H1 (cell line): Measurements from ENCODE around the gene USF1. TPM values are rescaled to one million over a fixed set of nuclear protein-coding genes. Genes with fewer than 3 reads are reported as not detected.

ENCODE experiments used
- BACH1 ChIP-seq: IDR thresholded peaks from 2 replicates; pipeline ENCODE4 v1.6.1; 2012; ENCODE audit warnings: low read length, improper control_type of control experiment
- BRCA1 ChIP-seq: IDR thresholded peaks from 2 replicates; pipeline ENCODE4 v1.6.1; 2012; ENCODE audit warnings: low read depth, low read length, improper control_type of control experiment
- CHD2 ChIP-seq: IDR thresholded peaks from 2 replicates; pipeline ENCODE4 v1.6.1; 2012; ENCODE audit warnings: low read length, improper control_type of control experiment
- CREB1 ChIP-seq: IDR thresholded peaks from 2 replicates; pipeline ENCODE4 v1.6.1; 2012; ENCODE audit warnings: inconsistent platforms
- E2F6 ChIP-seq: IDR thresholded peaks from 2 replicates; pipeline ENCODE4 v1.6.1; 2012; ENCODE audit warnings: inconsistent platforms
- HDAC6 ChIP-seq: IDR thresholded peaks from one replicate; pipeline ENCODE4 v1.7.1; 2012; ENCODE audit warnings: low read depth, mild to moderate bottlenecking, inconsistent platforms, low read length, moderate library complexity
- JUN ChIP-seq: IDR thresholded peaks from 2 replicates; pipeline ENCODE4 v1.6.1; 2011; ENCODE audit warnings: low read depth, mild to moderate bottlenecking, improper control_type of control experiment, low read length
- KDM5A ChIP-seq: fragments of 200-600 bp; IDR thresholded peaks from 2 replicates; pipeline ENCODE4 v1.7.1; 2012; ENCODE audit warnings: mild to moderate bottlenecking, low read length, inconsistent platforms, mixed read lengths
- MAFK ChIP-seq: IDR thresholded peaks from 2 replicates; pipeline ENCODE4 v1.6.1; 2012; ENCODE audit warnings: low read depth, mild to moderate bottlenecking, improper control_type of control experiment, low read length
- NRF1 ChIP-seq: IDR thresholded peaks from 2 replicates; pipeline ENCODE4 v1.6.1; 2011; ENCODE audit warnings: mild to moderate bottlenecking, low read depth, low read length, improper control_type of control experiment
- PHF8 ChIP-seq: fragments of 200-600 bp; sonication (generic); conservative IDR thresholded peaks from 2 replicates; pipeline ENCODE4 v1.7.1; 2012; ENCODE audit warnings: low read depth, mild to moderate bottlenecking, inconsistent platforms, low read length, moderate library complexity
- POLR2AphosphoS5 ChIP-seq: IDR thresholded peaks from 2 replicates; pipeline ENCODE4 v1.6.1; 2011; ENCODE audit warnings: low read depth, low read length
- RNF2 ChIP-seq: fragments of 200-900, 300-1000 bp; sonication (generic); IDR thresholded peaks from 2 replicates; pipeline ENCODE4 v1.7.1; 2016; ENCODE audit warnings: borderline replicate concordance, low read depth, mild to moderate bottlenecking, antibody characterized with exemption, low read length; ENCODE audit not compliant: poor library complexity, severe bottlenecking; ENCODE audit errors: missing control alignments
- RXRA ChIP-seq: IDR thresholded peaks from 2 replicates; pipeline ENCODE4 v1.6.1; 2011; ENCODE audit warnings: low read depth, mild to moderate bottlenecking, low read length, moderate library complexity; ENCODE audit not compliant: insufficient read depth
- SP1 ChIP-seq: IDR thresholded peaks from 2 replicates; pipeline ENCODE4 v1.6.1; 2011; ENCODE audit warnings: low read depth, low read length
- SP2 ChIP-seq: IDR thresholded peaks from 2 replicates; pipeline ENCODE4 v1.6.1; 2012; ENCODE audit warnings: mild to moderate bottlenecking, low read length, inconsistent platforms
- SP4 ChIP-seq: IDR thresholded peaks from 2 replicates; pipeline ENCODE4 v1.6.1; 2012; ENCODE audit warnings: low read length, inconsistent platforms
- SRF ChIP-seq: IDR thresholded peaks from 2 replicates; pipeline ENCODE4 v1.6.1; 2011; ENCODE audit warnings: mild to moderate bottlenecking, low read depth, low read length, moderate library complexity
- TEAD4 ChIP-seq: IDR thresholded peaks from 2 replicates; pipeline ENCODE4 v1.6.1; 2012; ENCODE audit warnings: low read depth, low read length, inconsistent platforms, mixed read lengths
- YY1 ChIP-seq: IDR thresholded peaks from 2 replicates; pipeline ENCODE4 v1.6.1; 2011; ENCODE audit warnings: low read depth, mild to moderate bottlenecking, low read length
- ZNF274 ChIP-seq: IDR thresholded peaks from 2 replicates; pipeline ENCODE4 v1.7.0; 2012; ENCODE audit warnings: low read length, borderline replicate concordance; ENCODE audit errors: extremely low read depth
- polyA plus RNA-seq, 7 experiments: library from polyadenylated mRNA; depleted of rRNA in 3 of 7; stranded (reverse) in 5 of 7; unstranded in 2 of 7; fragments of >200 nt in 5 of 7; fragments of 200-250 nt in 2 of 7; gene quantifications; 1 replicate in 5 of 7; 2 replicates in 1 of 7; 4 replicates in 1 of 7; pipeline versions ENCODE4 v1.2.1 to v1.2.3, GENCODE V29; 2011 to 2013; ENCODE audit warnings: missing spikeins in 2 of 7, mixed read lengths in 2 of 7
- total RNA-seq: library from RNA; stranded (reverse); fragmentation: NEBNext Ultra II Directional; extraction: Animal tissue kit (Norgen Biotek cat#: 25700); gene quantifications from 2 replicates; pipeline ENCODE4 v1.2.1, GENCODE V29; 2021
- TF ChIP-seq, protein P1 (sequence below): IDR thresholded peaks from 2 replicates; pipeline ENCODE4 v1.6.1; 2012; ENCODE audit warnings: inconsistent platforms
- TF ChIP-seq, protein P2 (sequence below): IDR thresholded peaks from 2 replicates; pipeline ENCODE4 v1.6.1; 2012; ENCODE audit warnings: low read length, inconsistent platforms

USF1 gene
- total and polyA plus RNA-seq, 2 of the 8 experiments (the other 6 are each of a cell fraction or from before 2014, with no cell fraction given), result 45.7 to 68.9 TPM

DNA sequence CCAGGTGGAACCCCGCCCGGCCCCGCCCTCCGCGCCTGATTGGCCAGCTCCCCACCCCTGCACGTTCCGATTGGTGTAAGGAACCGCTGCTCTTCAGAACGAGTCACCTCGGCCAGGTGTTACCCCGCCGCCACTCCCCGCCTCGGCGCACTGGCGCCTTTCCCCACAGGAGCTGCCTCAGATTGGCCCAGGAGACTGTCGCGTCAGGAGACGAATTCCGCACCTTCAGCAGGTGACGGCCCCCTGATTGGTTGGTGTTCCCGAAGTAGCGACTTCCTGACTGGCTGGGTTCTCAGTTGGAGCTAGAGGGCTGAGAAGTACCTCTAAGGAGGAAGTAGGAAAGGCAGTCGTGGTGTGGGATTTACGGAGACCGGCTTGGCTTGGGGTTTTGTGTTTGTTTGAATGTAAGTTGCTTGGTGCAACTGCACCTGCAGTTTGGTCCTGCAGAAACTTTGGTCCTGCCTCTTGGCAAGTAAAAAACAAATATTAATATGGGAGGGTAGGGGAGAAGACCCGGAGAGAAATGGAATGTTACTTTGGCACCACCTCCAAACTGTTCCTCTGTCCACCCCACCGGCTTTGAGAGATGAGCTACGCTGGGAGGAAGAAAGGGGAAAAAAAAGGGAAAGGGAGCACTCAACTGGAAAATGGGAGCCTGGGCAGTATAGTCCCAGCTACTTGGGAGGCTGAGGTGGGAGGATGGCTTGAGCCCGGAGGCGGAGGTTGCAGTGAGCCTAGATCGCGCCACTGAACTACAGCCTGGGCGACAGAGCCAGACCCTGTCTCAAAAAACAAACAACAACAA is 24.4 kb downstream of the USF1 start (continued):
- TF ChIP-seq NRF1 (no peak), BACH1 (no peak), KDM5A (0 out of 2 replicates have a peak, but pooled peaks have one; percentile 48), CREB1 (peak; percentile 93), RNF2 (no peak), CHD2 (peak; percentile 78), SP1 (peak; percentile 92), PHF8 (peak; percentile 69), MAFK (no peak), BRCA1 (no peak), HDAC6 (no peak), SP2 (peak; percentile 58), TEAD4 (0 out of 2 replicates have a peak, but pooled peaks have one; percentile 50), ZNF274 (no peak), JUN (no peak), POLR2AphosphoS5 (peak; percentile 91), YY1 (no peak), SP4 (no peak), E2F6 (peak; percentile 95), RXRA (no peak), SRF (no peak)
- TF ChIP-seq, protein P1, sequence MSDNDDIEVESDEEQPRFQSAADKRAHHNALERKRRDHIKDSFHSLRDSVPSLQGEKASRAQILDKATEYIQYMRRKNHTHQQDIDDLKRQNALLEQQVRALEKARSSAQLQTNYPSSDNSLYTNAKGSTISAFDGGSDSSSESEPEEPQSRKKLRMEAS, result peak; percentile 88
- TF ChIP-seq, protein P2, sequence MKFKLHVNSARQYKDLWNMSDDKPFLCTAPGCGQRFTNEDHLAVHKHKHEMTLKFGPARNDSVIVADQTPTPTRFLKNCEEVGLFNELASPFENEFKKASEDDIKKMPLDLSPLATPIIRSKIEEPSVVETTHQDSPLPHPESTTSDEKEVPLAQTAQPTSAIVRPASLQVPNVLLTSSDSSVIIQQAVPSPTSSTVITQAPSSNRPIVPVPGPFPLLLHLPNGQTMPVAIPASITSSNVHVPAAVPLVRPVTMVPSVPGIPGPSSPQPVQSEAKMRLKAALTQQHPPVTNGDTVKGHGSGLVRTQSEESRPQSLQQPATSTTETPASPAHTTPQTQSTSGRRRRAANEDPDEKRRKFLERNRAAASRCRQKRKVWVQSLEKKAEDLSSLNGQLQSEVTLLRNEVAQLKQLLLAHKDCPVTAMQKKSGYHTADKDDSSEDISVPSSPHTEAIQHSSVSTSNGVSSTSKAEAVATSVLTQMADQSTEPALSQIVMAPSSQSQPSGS, result 0 out of 2 replicates have a peak, but pooled peaks have one; percentile 38
